ENCODE measurements around the gene MTG2.

The MTG2 gene

GRCh38 chr20:62224113-62224855, 41.5 kb downstream of the MTG2 start:
- peaks cover 2% of the 10 kb centered on the region; the same call in 1 of the 2 replicates for H3K4me1 ChIP-seq (ENCODE audit: control insufficient read depth, insufficient read depth, low read length)
- TF ChIP-seq BCL6B (tag by site-specific recombination; IDR thresholded peaks at IDR 0.05) (no peak), ZNF335 (tag by site-specific recombination; conservative IDR thresholded peaks at IDR 0.05) (no peak)
- no peaks in the 10 kb centered on the region for H3K36me3 ChIP-seq (ENCODE audit: control insufficient read depth in 2 of 2, insufficient read depth in 1 of 2, low read length in 2 of 2)
- H3K4me3 ChIP-seq (ENCODE audit: low read depth, low read length): no peak overlapping the region
- ChIA-PET POLR2A (interaction anchor here (0.6 kb wide), 1 partner anchor 1093 kb away, joined by 5 read pairs; no protein-coding TSS in a partner anchor), CTCF (no interaction called here)
- no peaks in the 10 kb centered on the region for H3K9me3 ChIP-seq (ENCODE audit: control insufficient read depth, insufficient read depth, low read depth, low read length)
- H3K27ac ChIP-seq (ENCODE audit: extremely low read depth, low read depth, low read length): no peak overlapping the region

GRCh38 chr20:62225026-62225425, 42.2 kb downstream of the MTG2 start:
- Histone ChIP-seq H3K4me3 (ENCODE audit: low read depth, low read length) (no peak overlapping the region), H3K4me1 (ENCODE audit: control insufficient read depth, insufficient read depth, low read length) (no peaks in the 10 kb centered on the region), H3K9me3 (ENCODE audit: control insufficient read depth, insufficient read depth, low read depth, low read length) (no peaks in the 10 kb centered on the region), H3K27ac (ENCODE audit: extremely low read depth, low read depth, low read length) (no peak overlapping the region), H3K36me3 (ENCODE audit: control insufficient read depth in 2 of 2, insufficient read depth in 1 of 2, low read length in 2 of 2) (no peaks in the 10 kb centered on the region)
- no peak for TF ChIP-seq ZNF175 (tag by site-specific recombination; IDR thresholded peaks at IDR 0.05)
- TF ChIP-seq ZNF521 (tag by site-specific recombination; IDR thresholded peaks at IDR 0.05): no peak
- POLR2A ChIA-PET: interaction anchor here (1.4 kb wide), 1 partner anchor 18 kb away, joined by 3 read pairs; no protein-coding TSS in a partner anchor
- CTCF ChIA-PET: no interaction called here

GRCh38 chr20:62225820-62226635, 43.2 kb downstream of the MTG2 start:
- CTCF ChIA-PET: no interaction called here
- Histone ChIP-seq H3K9me3 (ENCODE audit: control insufficient read depth, insufficient read depth, low read depth, low read length) (no peaks in the 10 kb centered on the region), H3K4me3 (ENCODE audit: low read depth, low read length) (no peak overlapping the region), H3K4me1 (ENCODE audit: control insufficient read depth, insufficient read depth, low read length) (no peaks in the 10 kb centered on the region), H3K27ac (ENCODE audit: extremely low read depth, low read depth, low read length) (no peak overlapping the region), H3K36me3 (ENCODE audit: control insufficient read depth in 2 of 2, insufficient read depth in 1 of 2, low read length in 2 of 2) (no peaks in the 10 kb centered on the region)
- POLR2A ChIA-PET: interaction anchor here (1.4 kb wide), 1 partner anchor 17 kb away, joined by 3 read pairs; no protein-coding TSS in a partner anchor
- TF ChIP-seq SETDB1 (IDR thresholded peaks at IDR 0.05; ENCODE audit: insufficient read length, low read length) (no peak), ZBTB17 (tag by site-specific recombination; IDR thresholded peaks at IDR 0.05) (peak; percentile 91)

- CTCF ChIA-PET: no interaction called here
- POLR2A ChIA-PET: no interaction called here
Measured at GRCh38 chr20:62226707-62227590, 44.1 kb downstream of the MTG2 start.

More at GRCh38 chr20:62226707-62227590, 44.1 kb downstream of the MTG2 start:
- no peaks in the 10 kb centered on the region for H3K36me3 ChIP-seq (ENCODE audit: control insufficient read depth in 2 of 2, insufficient read depth in 1 of 2, low read length in 2 of 2)
- TF ChIP-seq ZNF626 (tag by site-specific recombination; IDR thresholded peaks at IDR 0.05) (no peak), ZNF561 (tag by site-specific recombination; IDR thresholded peaks at IDR 0.05; ENCODE audit: borderline replicate concordance) (no peak), KLF10 (tag by site-specific recombination; IDR thresholded peaks at IDR 0.05) (no peak), PATZ1 (tag by site-specific recombination; IDR thresholded peaks at IDR 0.05) (no peak), ZNF510 (tag by site-specific recombination; IDR thresholded peaks at IDR 0.05; ENCODE audit: insufficient replicate concordance) (no peak), ZNF37A (tag by site-specific recombination; IDR thresholded peaks at IDR 0.05) (no peak), ZNF600 (tag by site-specific recombination; IDR thresholded peaks at IDR 0.05) (no peak), ZSCAN5A (tag by site-specific recombination; IDR thresholded peaks at IDR 0.05) (no peak), ZNF341 (tag by site-specific recombination; IDR thresholded peaks at IDR 0.05; ENCODE audit: low read depth) (no peak), ZNF202 (tag by site-specific recombination; IDR thresholded peaks at IDR 0.05; ENCODE audit: borderline replicate concordance) (no peak), EGR2 (tag by site-specific recombination; IDR thresholded peaks at IDR 0.05; ENCODE audit: low read depth) (no peak)
- H3K9me3 ChIP-seq (ENCODE audit: control insufficient read depth, insufficient read depth, low read depth, low read length): no peaks in the 10 kb centered on the region
- H3K4me3 ChIP-seq (ENCODE audit: low read depth, low read length): no peak overlapping the region
- H3K27ac ChIP-seq (ENCODE audit: extremely low read depth, low read depth, low read length): no peak overlapping the region
- H3K4me1 ChIP-seq (ENCODE audit: control insufficient read depth, insufficient read depth, low read length): no peaks in the 10 kb centered on the region
